ENCODE measurements around the gene SMIM8. TPM values are rescaled to one million over a fixed set of nuclear protein-coding genes. Genes with fewer than 3 reads are reported as not detected.

SMIM8 gene
- polyA plus RNA-seq, 1 donor from 2014 or later: 30.6 TPM

DNA sequence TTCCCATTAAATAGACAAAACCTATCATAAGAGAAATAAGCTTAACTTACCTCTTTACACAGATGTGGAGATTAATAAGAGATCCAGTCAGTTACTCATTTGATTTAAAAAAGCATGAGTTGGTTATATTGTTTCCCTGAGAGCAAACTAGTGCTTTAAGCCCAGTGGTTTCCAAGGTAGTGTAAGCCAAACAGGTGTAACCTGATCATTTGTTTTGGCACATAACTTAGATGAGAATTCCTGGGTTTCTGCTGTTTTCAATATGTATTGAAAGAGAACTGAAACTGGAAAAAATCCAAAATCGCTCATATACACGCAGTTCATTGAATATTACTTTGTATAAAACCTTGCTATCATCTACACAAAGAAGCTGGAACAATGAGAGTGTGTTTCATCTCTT, 30.5 kb upstream of the SMIM8 start:
- no peak overlapping the region for H3K27ac ChIP-seq (ENCODE audit: low read length)
- TF ChIP-seq TAF1 (IDR thresholded peaks at IDR 0.05; ENCODE audit: low read depth) (no peak), RAD21 (conservative IDR thresholded peaks at IDR 0.05) (no peak)
- H2AFZ ChIP-seq (ENCODE audit: low read depth, low read length): no peak overlapping the region
- H3F3A ChIP-seq (ENCODE audit: insufficient read depth, low read length, poor library complexity, severe bottlenecking): no peaks in the 10 kb centered on the region
- H3K4me3 ChIP-seq (ENCODE audit: low read length): no peak overlapping the region
- H3K27me3 ChIP-seq (ENCODE audit: insufficient read depth, low read depth, low read length): no peaks in the 10 kb centered on the region
- H3K36me3 ChIP-seq (ENCODE audit: insufficient read depth, low read length): no peaks in the 10 kb centered on the region
- H3K79me2 ChIP-seq (replicated peaks; ENCODE audit: insufficient read depth, low read length): no peaks in the 10 kb centered on the region
- H3K9me2 ChIP-seq (ENCODE audit: insufficient read depth, low read length): no peaks in the 10 kb centered on the region
- H3K9ac ChIP-seq (ENCODE audit: low read length): no peak overlapping the region
- H3K9me3 ChIP-seq (ENCODE audit: low read length): no peaks in the 10 kb centered on the region
- H3K4me2 ChIP-seq (ENCODE audit: low read length): no peak overlapping the region
- H4K20me1 ChIP-seq (ENCODE audit: insufficient read depth): no peaks in the 10 kb centered on the region

DNA sequence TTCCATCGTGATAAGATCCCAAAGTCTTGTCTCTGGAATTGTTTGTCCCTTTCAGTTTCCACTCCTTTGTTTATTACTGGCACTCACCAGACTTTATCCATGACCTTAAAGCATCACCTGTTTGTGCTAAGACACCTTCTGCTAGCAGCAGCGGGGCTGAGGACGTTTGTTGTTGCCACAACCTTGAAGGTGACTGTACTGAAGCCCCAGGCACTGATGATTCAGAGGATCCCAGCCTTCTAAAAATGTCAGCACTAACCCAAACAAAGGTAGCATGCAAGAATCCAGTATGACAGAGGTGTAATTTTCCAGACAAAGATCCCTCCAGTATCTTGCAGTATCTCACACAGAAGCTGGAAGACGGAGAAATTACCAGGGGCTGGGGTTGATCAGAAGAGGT, 28.9 kb upstream of the SMIM8 start:
- Histone ChIP-seq H3K79me2 (replicated peaks; ENCODE audit: insufficient read depth, low read length) (no peaks in the 10 kb centered on the region), H3K36me3 (ENCODE audit: insufficient read depth, low read length) (no peaks in the 10 kb centered on the region), H3K4me3 (ENCODE audit: low read length) (no peak overlapping the region), H3K4me2 (ENCODE audit: low read length) (no peak overlapping the region), H4K20me1 (ENCODE audit: insufficient read depth) (no peaks in the 10 kb centered on the region), H3K27me3 (ENCODE audit: insufficient read depth, low read depth, low read length) (no peaks in the 10 kb centered on the region), H3K9me2 (ENCODE audit: insufficient read depth, low read length) (no peaks in the 10 kb centered on the region), H3K27ac (ENCODE audit: low read length) (no peak overlapping the region), H3K9ac (ENCODE audit: low read length) (no peak overlapping the region), H3F3A (ENCODE audit: insufficient read depth, low read length, poor library complexity, severe bottlenecking) (no peaks in the 10 kb centered on the region), H3K9me3 (ENCODE audit: low read length) (no peaks in the 10 kb centered on the region), H2AFZ (ENCODE audit: low read depth, low read length) (no peak overlapping the region)
- TF ChIP-seq POLR2AphosphoS5 (IDR thresholded peaks at IDR 0.05): no peak
- TF ChIP-seq EP300 (conservative IDR thresholded peaks at IDR 0.05; ENCODE audit: poor library complexity, severe bottlenecking): no peak
- TF ChIP-seq TAF1 (IDR thresholded peaks at IDR 0.05; ENCODE audit: low read depth): no peak
- no peak for TF ChIP-seq SMC3 (conservative IDR thresholded peaks at IDR 0.05; ENCODE audit: poor library complexity)
- TF ChIP-seq EZH2 (IDR thresholded peaks at IDR 0.05; ENCODE audit: borderline replicate concordance, insufficient read depth, low read length, poor library complexity, severe bottlenecking): no peak
- no peak for TF ChIP-seq MXI1 (conservative IDR thresholded peaks at IDR 0.05; ENCODE audit: poor library complexity, severe bottlenecking)
- TF ChIP-seq, protein P1, sequence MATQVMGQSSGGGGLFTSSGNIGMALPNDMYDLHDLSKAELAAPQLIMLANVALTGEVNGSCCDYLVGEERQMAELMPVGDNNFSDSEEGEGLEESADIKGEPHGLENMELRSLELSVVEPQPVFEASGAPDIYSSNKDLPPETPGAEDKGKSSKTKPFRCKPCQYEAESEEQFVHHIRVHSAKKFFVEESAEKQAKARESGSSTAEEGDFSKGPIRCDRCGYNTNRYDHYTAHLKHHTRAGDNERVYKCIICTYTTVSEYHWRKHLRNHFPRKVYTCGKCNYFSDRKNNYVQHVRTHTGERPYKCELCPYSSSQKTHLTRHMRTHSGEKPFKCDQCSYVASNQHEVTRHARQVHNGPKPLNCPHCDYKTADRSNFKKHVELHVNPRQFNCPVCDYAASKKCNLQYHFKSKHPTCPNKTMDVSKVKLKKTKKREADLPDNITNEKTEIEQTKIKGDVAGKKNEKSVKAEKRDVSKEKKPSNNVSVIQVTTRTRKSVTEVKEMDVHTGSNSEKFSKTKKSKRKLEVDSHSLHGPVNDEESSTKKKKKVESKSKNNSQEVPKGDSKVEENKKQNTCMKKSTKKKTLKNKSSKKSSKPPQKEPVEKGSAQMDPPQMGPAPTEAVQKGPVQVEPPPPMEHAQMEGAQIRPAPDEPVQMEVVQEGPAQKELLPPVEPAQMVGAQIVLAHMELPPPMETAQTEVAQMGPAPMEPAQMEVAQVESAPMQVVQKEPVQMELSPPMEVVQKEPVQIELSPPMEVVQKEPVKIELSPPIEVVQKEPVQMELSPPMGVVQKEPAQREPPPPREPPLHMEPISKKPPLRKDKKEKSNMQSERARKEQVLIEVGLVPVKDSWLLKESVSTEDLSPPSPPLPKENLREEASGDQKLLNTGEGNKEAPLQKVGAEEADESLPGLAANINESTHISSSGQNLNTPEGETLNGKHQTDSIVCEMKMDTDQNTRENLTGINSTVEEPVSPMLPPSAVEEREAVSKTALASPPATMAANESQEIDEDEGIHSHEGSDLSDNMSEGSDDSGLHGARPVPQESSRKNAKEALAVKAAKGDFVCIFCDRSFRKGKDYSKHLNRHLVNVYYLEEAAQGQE (IDR thresholded peaks at IDR 0.05; ENCODE audit: borderline replicate concordance): no peak
- TF ChIP-seq, protein P2, sequence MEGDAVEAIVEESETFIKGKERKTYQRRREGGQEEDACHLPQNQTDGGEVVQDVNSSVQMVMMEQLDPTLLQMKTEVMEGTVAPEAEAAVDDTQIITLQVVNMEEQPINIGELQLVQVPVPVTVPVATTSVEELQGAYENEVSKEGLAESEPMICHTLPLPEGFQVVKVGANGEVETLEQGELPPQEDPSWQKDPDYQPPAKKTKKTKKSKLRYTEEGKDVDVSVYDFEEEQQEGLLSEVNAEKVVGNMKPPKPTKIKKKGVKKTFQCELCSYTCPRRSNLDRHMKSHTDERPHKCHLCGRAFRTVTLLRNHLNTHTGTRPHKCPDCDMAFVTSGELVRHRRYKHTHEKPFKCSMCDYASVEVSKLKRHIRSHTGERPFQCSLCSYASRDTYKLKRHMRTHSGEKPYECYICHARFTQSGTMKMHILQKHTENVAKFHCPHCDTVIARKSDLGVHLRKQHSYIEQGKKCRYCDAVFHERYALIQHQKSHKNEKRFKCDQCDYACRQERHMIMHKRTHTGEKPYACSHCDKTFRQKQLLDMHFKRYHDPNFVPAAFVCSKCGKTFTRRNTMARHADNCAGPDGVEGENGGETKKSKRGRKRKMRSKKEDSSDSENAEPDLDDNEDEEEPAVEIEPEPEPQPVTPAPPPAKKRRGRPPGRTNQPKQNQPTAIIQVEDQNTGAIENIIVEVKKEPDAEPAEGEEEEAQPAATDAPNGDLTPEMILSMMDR (IDR thresholded peaks at IDR 0.05; ENCODE audit: poor library complexity, severe bottlenecking): no peak
- no peak for TF ChIP-seq RAD21 (conservative IDR thresholded peaks at IDR 0.05)

DNA sequence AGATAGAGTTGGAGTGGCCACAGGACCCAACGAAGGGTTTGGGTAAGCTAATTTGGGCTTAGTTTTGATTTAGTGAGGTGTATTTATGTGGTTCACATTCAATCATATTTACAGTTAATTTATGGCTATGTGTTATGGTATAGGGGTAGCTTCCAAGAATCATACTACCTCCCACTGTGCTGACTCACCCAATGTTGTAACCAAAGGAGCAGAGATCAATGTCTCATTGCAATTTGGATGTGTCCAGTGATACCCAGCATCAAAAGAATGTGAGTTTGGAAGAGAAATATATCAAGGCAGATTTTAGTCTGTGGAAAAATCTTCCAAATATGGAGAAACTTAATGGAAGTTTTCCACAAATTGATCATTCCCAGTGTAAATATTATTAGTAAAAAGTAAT, 25.3 kb upstream of the SMIM8 start:
- no peaks in the 10 kb centered on the region for H4K20me1 ChIP-seq (ENCODE audit: insufficient read depth)
- no peaks in the 10 kb centered on the region for H3K79me2 ChIP-seq (replicated peaks; ENCODE audit: insufficient read depth, low read length)
- H2AFZ ChIP-seq (ENCODE audit: low read depth, low read length): no peak overlapping the region
- TF ChIP-seq SMC3 (conservative IDR thresholded peaks at IDR 0.05; ENCODE audit: poor library complexity): no peak
- no peak for TF ChIP-seq TAF1 (IDR thresholded peaks at IDR 0.05; ENCODE audit: low read depth)
- TF ChIP-seq EZH2 (IDR thresholded peaks at IDR 0.05; ENCODE audit: borderline replicate concordance, insufficient read depth, low read length, poor library complexity, severe bottlenecking): no peak
- TF ChIP-seq POLR2AphosphoS5 (IDR thresholded peaks at IDR 0.05): no peak
- TF ChIP-seq, protein P1 (IDR thresholded peaks at IDR 0.05; ENCODE audit: borderline replicate concordance): no peak
- TF ChIP-seq, protein P2 (IDR thresholded peaks at IDR 0.05; ENCODE audit: poor library complexity, severe bottlenecking): no peak
- no peak for TF ChIP-seq EP300 (conservative IDR thresholded peaks at IDR 0.05; ENCODE audit: poor library complexity, severe bottlenecking)
- no peak for TF ChIP-seq RAD21 (conservative IDR thresholded peaks at IDR 0.05)
- TF ChIP-seq MXI1 (conservative IDR thresholded peaks at IDR 0.05; ENCODE audit: poor library complexity, severe bottlenecking): no peak
- H3K9ac ChIP-seq (ENCODE audit: low read length): no peak overlapping the region
- H3K4me2 ChIP-seq (ENCODE audit: low read length): no peak overlapping the region
- H3F3A ChIP-seq (ENCODE audit: insufficient read depth, low read length, poor library complexity, severe bottlenecking): no peaks in the 10 kb centered on the region
- H3K9me3 ChIP-seq (ENCODE audit: low read length): no peaks in the 10 kb centered on the region
- H3K4me3 ChIP-seq (ENCODE audit: low read length): no peak overlapping the region
- H3K36me3 ChIP-seq (ENCODE audit: insufficient read depth, low read length): no peaks in the 10 kb centered on the region
- no peaks in the 10 kb centered on the region for H3K9me2 ChIP-seq (ENCODE audit: insufficient read depth, low read length)
- no peaks in the 10 kb centered on the region for H3K27me3 ChIP-seq (ENCODE audit: insufficient read depth, low read depth, low read length)
- H3K27ac ChIP-seq (ENCODE audit: low read length): no peak overlapping the region

Measured in neural cell (in vitro differentiated cells).